Activated CD8-positive, alpha-beta T cell treated with anti-CD3 and anti-CD28 coated beads for 36 hours (primary cell): ENCODE data around the gene ACE. TPM values are rescaled to one million over a fixed set of nuclear protein-coding genes. Genes with fewer than 3 reads are reported as not detected.

Experiments used
- ATAC-seq: fragments of 200-7000 bp; cut with Tn5 transposase; one replicate; pipeline ENCODE4 v1.10.0; 2021; ENCODE audit warnings: mild to moderate bottlenecking, moderate library complexity
- CTCF ChIA-PET: fragments of 350-600 bp; sonication (Branson Sonifier 250); formaldehyde crosslinking; loops from one replicate; lab custom pipeline; 2021; ENCODE audit warnings: antibody characterized with exemption; lab: Charles Lee
- POLR2A ChIA-PET: fragments of 350-600 bp; sonication (Branson Sonifier 250); formaldehyde crosslinking; loops from one replicate; lab custom pipeline; 2021; ENCODE audit warnings: antibody characterized with exemption; lab: Charles Lee
- DNase-seq: peaks from one replicate; pipeline ENCODE4 v3.0.0-alpha.2; 2020
- H3K27ac Mint-ChIP-seq: one replicate; pipeline ENCODE4 v1.8.0; 2021; ENCODE audit warnings: mild to moderate bottlenecking, mixed read lengths
- H3K27me3 Mint-ChIP-seq: one replicate; pipeline ENCODE4 v1.8.0; 2021; ENCODE audit warnings: mixed read lengths
- H3K36me3 Mint-ChIP-seq: one replicate; pipeline ENCODE4 v1.8.0; 2021; ENCODE audit warnings: low read depth, mixed read lengths
- H3K4me1 Mint-ChIP-seq: one replicate; pipeline ENCODE4 v1.8.0; 2021; ENCODE audit warnings: low read depth, mixed read lengths
- H3K4me3 Mint-ChIP-seq: one replicate; pipeline ENCODE4 v1.8.0; 2021; ENCODE audit warnings: mild to moderate bottlenecking, moderate library complexity, mixed read lengths
- H3K9me3 Mint-ChIP-seq: one replicate; pipeline ENCODE4 v1.8.0; 2021; ENCODE audit warnings: mixed read lengths
- CTCF ChIP-seq: fragments of 200-600 bp; IDR thresholded peaks from one replicate; pipeline ENCODE4 v1.8.0; 2022; ENCODE audit warnings: antibody characterized with exemption, mild to moderate bottlenecking
- intact Hi-C: fragments of 100-400 bp; cut with micrococcal nuclease; formaldehyde crosslinking; loops from one replicate; pipeline ENCODE4 v1.10.0; 2022
- total RNA-seq, 2 experiments: library from RNA; stranded (reverse); gene quantifications; one replicate each; pipeline ENCODE4 v1.2.3, GENCODE V29; 2021

ACE gene
- total RNA-seq, 2 experiments from 2014 or later = 0.36 to 0.51 TPM

- ATAC-seq (no peak), DNase-seq (no peak)
- CTCF ChIA-PET = interaction anchor here (1.0 to 3.2 kb wide), 5 partner anchors 8 to 125 kb away, joined by 3 to 11 read pairs (median 3); no protein-coding TSS in a partner anchor
- Mint-ChIP-seq H3K4me1 (no peaks in the 10 kb centered on the region), H3K27ac (no peak overlapping the region), H3K9me3 (no peaks in the 10 kb centered on the region), H3K27me3 (no peaks in the 10 kb centered on the region), H3K4me3 (no peak overlapping the region), H3K36me3 (no peaks in the 10 kb centered on the region)
- intact Hi-C loops = no loop called here
- POLR2A ChIA-PET = interaction anchor here (2.2 kb wide), 1 partner anchor 9 kb away, joined by 5 read pairs; no protein-coding TSS in a partner anchor
- no peak for TF ChIP-seq CTCF
These were observed 10.1 kb downstream of the ACE start for GRCh38 chr17:63487014-63487339.

- no peak overlapping the region for H3K27ac Mint-ChIP-seq
- no peak for TF ChIP-seq CTCF
- intact Hi-C loops = no loop called here
- CTCF ChIA-PET = interaction anchor here (3.2 kb wide), 1 partner anchor 10 kb away, joined by 11 read pairs; no protein-coding TSS in a partner anchor
- ATAC-seq (no peak), DNase-seq (no peak)
- no peaks in the 10 kb centered on the region for H3K9me3 Mint-ChIP-seq
- no peaks in the 10 kb centered on the region for H3K36me3 Mint-ChIP-seq
- no peaks in the 10 kb centered on the region for H3K4me1 Mint-ChIP-seq
- no peaks in the 10 kb centered on the region for H3K27me3 Mint-ChIP-seq
- POLR2A ChIA-PET = no interaction called here
- H3K4me3 Mint-ChIP-seq = no peak overlapping the region
These were observed 12.0 kb downstream of the ACE start for GRCh38 chr17:63488851-63489250.

GRCh38 chr17:63489291-63489690, 12.4 kb downstream of the ACE start:
- Mint-ChIP-seq H3K27ac (no peak overlapping the region), H3K36me3 (no peaks in the 10 kb centered on the region)

GRCh38 chr17:63490329-63490728, 13.5 kb downstream of the ACE start:
- H3K4me1 Mint-ChIP-seq = no peaks in the 10 kb centered on the region
- no peaks in the 10 kb centered on the region for H3K9me3 Mint-ChIP-seq
- H3K4me3 Mint-ChIP-seq = no peak overlapping the region
- DNase-seq (no peak), ATAC-seq (no peak)
- intact Hi-C loops = no loop called here
- H3K36me3 Mint-ChIP-seq = no peaks in the 10 kb centered on the region
- no peaks in the 10 kb centered on the region for H3K27me3 Mint-ChIP-seq
- TF ChIP-seq CTCF = no peak
- no peak overlapping the region for H3K27ac Mint-ChIP-seq
- ChIA-PET CTCF (no interaction called here), POLR2A (no interaction called here)

More at GRCh38 chr17:63489291-63489690, 12.4 kb downstream of the ACE start:
- H3K27me3 Mint-ChIP-seq = no peaks in the 10 kb centered on the region
- TF ChIP-seq CTCF = no peak
- CTCF ChIA-PET = interaction anchor here (3.2 kb wide), 1 partner anchor 10 kb away, joined by 11 read pairs; no protein-coding TSS in a partner anchor
- intact Hi-C loops = no loop called here
- no peak for ATAC-seq
- POLR2A ChIA-PET = no interaction called here
- DNase-seq = no peak
- H3K4me1 Mint-ChIP-seq = no peaks in the 10 kb centered on the region
- H3K9me3 Mint-ChIP-seq = no peaks in the 10 kb centered on the region
- H3K4me3 Mint-ChIP-seq = no peak overlapping the region

- ATAC-seq (no peak), DNase-seq (no peak)
- Mint-ChIP-seq H3K4me3 (no peak overlapping the region), H3K36me3 (no peaks in the 10 kb centered on the region), H3K9me3 (no peaks in the 10 kb centered on the region), H3K4me1 (no peaks in the 10 kb centered on the region), H3K27me3 (no peaks in the 10 kb centered on the region), H3K27ac (no peak overlapping the region)
- CTCF ChIA-PET = no interaction called here
- intact Hi-C loops = no loop called here
- POLR2A ChIA-PET = no interaction called here
- no peak for TF ChIP-seq CTCF
These were observed 14.1 kb downstream of the ACE start for GRCh38 chr17:63490858-63491400.
